Measurements from ENCODE around the gene ALLC.

DNA sequence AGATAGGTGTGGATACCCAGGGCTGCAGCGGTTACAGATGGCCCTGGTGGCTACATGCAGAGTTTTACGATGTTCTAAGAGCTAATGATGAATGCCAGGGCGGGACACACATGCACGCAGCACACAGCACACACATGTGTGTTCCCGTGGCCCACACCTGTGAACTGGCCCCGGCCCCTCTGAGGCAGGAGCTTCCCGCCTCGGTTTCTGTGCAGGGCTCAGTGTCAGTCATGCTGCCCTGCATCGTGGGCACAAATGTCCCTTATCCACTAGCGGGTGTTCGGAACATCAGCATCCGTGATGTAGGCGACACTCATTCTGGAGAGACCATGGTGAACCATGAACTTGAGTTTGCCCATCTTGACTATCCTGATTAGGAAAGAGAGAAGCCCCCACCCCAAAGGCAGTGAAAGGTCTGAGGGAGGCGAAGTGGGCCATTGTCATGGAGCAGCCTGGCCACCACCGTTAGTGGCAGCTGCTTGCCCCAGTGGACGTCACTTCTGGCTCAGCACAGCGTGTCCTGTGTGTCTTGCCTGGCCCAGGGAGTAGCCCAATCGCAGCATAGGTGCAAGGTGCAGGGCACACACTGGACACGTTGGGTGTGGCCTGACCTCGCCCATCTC, 89.1 kb downstream of the ALLC start:
- TF ChIP-seq, protein P1, sequence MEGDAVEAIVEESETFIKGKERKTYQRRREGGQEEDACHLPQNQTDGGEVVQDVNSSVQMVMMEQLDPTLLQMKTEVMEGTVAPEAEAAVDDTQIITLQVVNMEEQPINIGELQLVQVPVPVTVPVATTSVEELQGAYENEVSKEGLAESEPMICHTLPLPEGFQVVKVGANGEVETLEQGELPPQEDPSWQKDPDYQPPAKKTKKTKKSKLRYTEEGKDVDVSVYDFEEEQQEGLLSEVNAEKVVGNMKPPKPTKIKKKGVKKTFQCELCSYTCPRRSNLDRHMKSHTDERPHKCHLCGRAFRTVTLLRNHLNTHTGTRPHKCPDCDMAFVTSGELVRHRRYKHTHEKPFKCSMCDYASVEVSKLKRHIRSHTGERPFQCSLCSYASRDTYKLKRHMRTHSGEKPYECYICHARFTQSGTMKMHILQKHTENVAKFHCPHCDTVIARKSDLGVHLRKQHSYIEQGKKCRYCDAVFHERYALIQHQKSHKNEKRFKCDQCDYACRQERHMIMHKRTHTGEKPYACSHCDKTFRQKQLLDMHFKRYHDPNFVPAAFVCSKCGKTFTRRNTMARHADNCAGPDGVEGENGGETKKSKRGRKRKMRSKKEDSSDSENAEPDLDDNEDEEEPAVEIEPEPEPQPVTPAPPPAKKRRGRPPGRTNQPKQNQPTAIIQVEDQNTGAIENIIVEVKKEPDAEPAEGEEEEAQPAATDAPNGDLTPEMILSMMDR (IDR thresholded peaks at IDR 0.05) = no peak
- no peak for TF ChIP-seq POLR2A (IDR thresholded peaks at IDR 0.05)
